Progenitor cell of endocrine pancreas (in vitro differentiated cells): Measurements from ENCODE around the gene PDSS2. TPM values are rescaled to one million over a fixed set of nuclear protein-coding genes. Genes with fewer than 3 reads are reported as not detected.

Experiments used
- DNase-seq: peaks from one replicate; pipeline ENCODE4 v3.0.0; 2021; ENCODE audit warnings: low spot score; ENCODE audit not compliant: unreplicated experiment
- H3K27ac Mint-ChIP-seq: 2 replicates; pipeline ENCODE4 v1.8.0; 2021; ENCODE audit warnings: mild to moderate bottlenecking, moderate library complexity, mixed read lengths
- H3K27me3 Mint-ChIP-seq: 2 replicates; pipeline ENCODE4 v1.8.0; 2021; ENCODE audit warnings: mixed read lengths
- H3K36me3 Mint-ChIP-seq: 2 replicates; pipeline ENCODE4 v1.8.0; 2022; ENCODE audit warnings: mixed read lengths; ENCODE audit not compliant: insufficient read depth
- H3K4me1 Mint-ChIP-seq: 2 replicates; pipeline ENCODE4 v1.8.0; 2021; ENCODE audit warnings: low read depth, mixed read lengths
- H3K4me3 Mint-ChIP-seq: 2 replicates; pipeline ENCODE4 v1.8.0; 2021; ENCODE audit warnings: low read depth, mild to moderate bottlenecking, moderate library complexity, mixed read lengths
- H3K9me3 Mint-ChIP-seq: 2 replicates; pipeline ENCODE4 v1.8.0; 2021; ENCODE audit warnings: low read depth, mixed read lengths
- total RNA-seq: library from RNA; stranded (reverse); gene quantifications from 2 replicates; pipeline ENCODE4 v1.2.1, GENCODE V29; 2021
- TF ChIP-seq, protein P1 (sequence below): fragments of 200-600 bp; sonication (generic); IDR thresholded peaks from one replicate; pipeline ENCODE4 v1.5.0; 2021; ENCODE audit warnings: antibody characterized with exemption, mild to moderate bottlenecking; ENCODE audit not compliant: unreplicated experiment

PDSS2 gene
- total RNA-seq, 1 donor from 2014 or later: 12.8 TPM

DNA sequence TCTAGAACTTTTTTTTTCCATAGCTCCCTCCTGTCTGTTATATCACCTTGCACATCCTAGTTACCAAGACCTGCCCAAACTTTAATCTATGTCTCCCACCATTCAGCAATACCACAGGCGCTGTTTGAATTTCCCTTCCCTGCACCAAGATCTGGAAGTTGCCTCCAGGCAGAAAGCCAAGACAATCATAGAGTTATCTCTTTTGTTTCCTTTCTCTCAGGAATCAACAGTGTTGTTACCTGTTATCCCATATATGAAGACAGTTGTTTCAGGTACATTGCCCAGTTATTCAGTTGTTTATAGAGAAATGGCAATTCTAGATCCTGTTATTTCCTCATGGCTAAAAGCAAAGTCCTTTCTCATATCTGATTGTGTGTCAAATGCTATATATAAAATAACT lies 63.2 kb downstream of the PDSS2 start:
- DNase-seq: no peak
- H3K4me1 Mint-ChIP-seq: peaks cover 7% of the 10 kb centered on the region
- no peak overlapping the region for H3K27ac Mint-ChIP-seq
- H3K27me3 Mint-ChIP-seq: no peaks in the 10 kb centered on the region
- TF ChIP-seq, protein P1, sequence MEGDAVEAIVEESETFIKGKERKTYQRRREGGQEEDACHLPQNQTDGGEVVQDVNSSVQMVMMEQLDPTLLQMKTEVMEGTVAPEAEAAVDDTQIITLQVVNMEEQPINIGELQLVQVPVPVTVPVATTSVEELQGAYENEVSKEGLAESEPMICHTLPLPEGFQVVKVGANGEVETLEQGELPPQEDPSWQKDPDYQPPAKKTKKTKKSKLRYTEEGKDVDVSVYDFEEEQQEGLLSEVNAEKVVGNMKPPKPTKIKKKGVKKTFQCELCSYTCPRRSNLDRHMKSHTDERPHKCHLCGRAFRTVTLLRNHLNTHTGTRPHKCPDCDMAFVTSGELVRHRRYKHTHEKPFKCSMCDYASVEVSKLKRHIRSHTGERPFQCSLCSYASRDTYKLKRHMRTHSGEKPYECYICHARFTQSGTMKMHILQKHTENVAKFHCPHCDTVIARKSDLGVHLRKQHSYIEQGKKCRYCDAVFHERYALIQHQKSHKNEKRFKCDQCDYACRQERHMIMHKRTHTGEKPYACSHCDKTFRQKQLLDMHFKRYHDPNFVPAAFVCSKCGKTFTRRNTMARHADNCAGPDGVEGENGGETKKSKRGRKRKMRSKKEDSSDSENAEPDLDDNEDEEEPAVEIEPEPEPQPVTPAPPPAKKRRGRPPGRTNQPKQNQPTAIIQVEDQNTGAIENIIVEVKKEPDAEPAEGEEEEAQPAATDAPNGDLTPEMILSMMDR: no peak
- H3K9me3 Mint-ChIP-seq: peaks cover 21% of the 10 kb centered on the region
- H3K36me3 Mint-ChIP-seq: peaks cover 13% of the 10 kb centered on the region
- H3K4me3 Mint-ChIP-seq: no peak overlapping the region

DNA sequence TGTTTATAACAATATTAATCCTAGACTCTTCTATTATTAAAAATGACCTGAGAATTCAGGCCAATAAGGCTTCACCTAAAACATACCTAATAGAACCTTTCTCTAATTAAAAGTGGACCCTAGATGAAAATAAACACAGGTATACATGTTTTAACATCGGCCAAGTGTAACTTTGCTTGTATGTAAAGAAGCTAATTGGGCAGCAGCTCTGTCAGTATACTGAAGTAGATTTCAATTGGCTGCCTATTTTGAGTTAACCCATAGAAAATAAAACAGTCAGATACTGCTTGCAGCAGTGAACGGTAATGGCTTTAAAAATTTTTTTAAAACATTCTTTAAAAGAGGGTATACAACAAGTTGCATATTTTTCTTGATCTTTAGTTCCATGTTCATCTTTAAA lies 67.3 kb downstream of the PDSS2 start:
- TF ChIP-seq, protein P1: no peak
- H3K36me3 Mint-ChIP-seq: peaks cover 16% of the 10 kb centered on the region
- H3K4me1 Mint-ChIP-seq: peaks cover 4% of the 10 kb centered on the region
- H3K27ac Mint-ChIP-seq: no peak overlapping the region
- no peak overlapping the region for H3K4me3 Mint-ChIP-seq
- no peak for DNase-seq
- no peaks in the 10 kb centered on the region for H3K27me3 Mint-ChIP-seq
- peaks cover 20% of the 10 kb centered on the region for H3K9me3 Mint-ChIP-seq

DNA sequence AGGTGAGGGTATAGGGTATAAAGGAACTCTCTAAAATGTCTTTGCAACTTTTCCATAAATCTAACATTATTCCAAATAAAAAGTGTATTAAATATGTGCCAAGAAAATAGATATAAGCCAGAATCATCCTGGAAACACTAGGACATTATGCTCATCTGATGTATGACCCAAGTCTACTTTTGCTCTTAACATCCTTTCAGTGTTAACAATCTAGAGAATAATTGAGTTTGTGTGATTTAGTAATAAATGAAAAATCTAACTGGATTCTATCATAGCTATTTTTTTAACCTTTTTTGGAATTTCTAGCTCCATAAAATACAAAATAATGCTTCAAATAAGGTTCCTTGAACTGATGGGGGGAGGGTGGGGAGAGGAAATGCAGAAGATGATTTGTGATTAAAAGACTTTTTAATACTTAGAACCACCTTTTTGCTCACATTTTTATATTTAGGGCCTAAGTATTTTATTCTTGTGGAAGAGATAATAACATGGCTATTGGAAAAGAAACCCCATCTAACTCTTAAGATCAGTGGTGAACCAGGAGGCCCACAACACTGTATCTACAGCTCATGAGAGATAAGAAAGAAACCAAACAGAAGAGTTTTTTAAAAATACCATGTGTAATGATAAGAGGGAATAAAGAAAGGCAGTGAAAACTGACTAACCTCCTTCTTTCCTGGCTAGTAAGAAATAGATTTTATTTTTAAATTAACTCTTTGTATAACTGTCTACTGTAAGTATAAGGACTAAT lies 68.5 kb downstream of the PDSS2 start:
- TF ChIP-seq, protein P1: no peak
- Mint-ChIP-seq H3K4me1 (peaks cover 4% of the 10 kb centered on the region), H3K27ac (no peak overlapping the region), H3K9me3 (peaks cover 18% of the 10 kb centered on the region), H3K27me3 (no peaks in the 10 kb centered on the region), H3K4me3 (no peak overlapping the region), H3K36me3 (peaks cover 15% of the 10 kb centered on the region)
- no peak for DNase-seq

DNA sequence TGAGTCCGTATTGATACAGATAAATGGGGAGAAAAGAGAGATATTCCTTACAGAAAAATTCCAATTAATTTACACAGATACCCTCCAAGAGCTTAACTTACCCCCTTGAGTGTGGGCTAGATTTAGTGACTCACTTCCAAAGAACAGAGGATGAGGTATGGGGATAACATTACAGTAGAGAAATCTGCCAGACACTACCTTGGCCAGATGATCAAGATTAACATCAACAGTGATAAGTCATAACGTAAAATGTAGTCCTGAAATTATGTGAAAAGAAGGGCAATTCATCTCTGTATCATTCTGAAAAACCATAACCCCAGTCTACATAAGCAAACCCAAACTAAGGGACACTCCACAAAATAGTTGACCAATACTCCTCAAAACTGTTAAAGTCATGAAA lies 69.3 kb downstream of the PDSS2 start:
- peaks cover 14% of the 10 kb centered on the region for H3K9me3 Mint-ChIP-seq
- H3K27me3 Mint-ChIP-seq: no peaks in the 10 kb centered on the region
- no peak overlapping the region for H3K27ac Mint-ChIP-seq
- no peak overlapping the region for H3K4me3 Mint-ChIP-seq
- peaks cover 4% of the 10 kb centered on the region for H3K4me1 Mint-ChIP-seq
- TF ChIP-seq, protein P1: no peak
- no peak for DNase-seq
- peaks cover 14% of the 10 kb centered on the region for H3K36me3 Mint-ChIP-seq

DNA sequence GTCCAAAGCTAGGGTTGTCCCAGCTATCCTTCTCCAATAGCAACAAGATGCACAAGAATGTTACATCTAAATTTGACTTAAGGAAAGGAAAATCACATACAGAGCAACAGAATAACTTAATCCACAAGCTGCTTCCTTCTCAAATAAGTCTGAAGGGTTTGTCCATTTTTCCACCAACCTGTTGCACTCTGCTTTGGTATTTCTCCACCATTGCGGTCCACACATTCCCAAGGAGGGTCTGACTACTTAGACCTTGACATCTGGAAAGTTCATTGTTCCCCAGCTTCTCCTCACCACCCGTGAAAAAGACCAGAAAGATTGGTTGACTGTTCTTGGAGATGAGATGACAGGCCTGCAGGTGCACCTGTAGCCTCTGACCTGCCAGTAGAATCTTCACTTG lies 72.5 kb downstream of the PDSS2 start:
- Mint-ChIP-seq H3K4me3 (no peak overlapping the region), H3K36me3 (peaks cover 3% of the 10 kb centered on the region), H3K27me3 (no peaks in the 10 kb centered on the region), H3K27ac (no peak overlapping the region), H3K4me1 (peaks cover 4% of the 10 kb centered on the region), H3K9me3 (no peaks in the 10 kb centered on the region)
- TF ChIP-seq, protein P1: no peak
- no peak for DNase-seq
